GM23338 (cell line): ENCODE measurements around the gene DDRGK1. TPM values are rescaled to one million over a fixed set of nuclear protein-coding genes. Genes with fewer than 3 reads are reported as not detected.

Experiments
- ATAC-seq: fragments of 200-7000 bp; cut with Tn5 transposase; 3 replicates; pipeline ENCODE4 v1.9.1; 2020
- DNase-seq: peaks from one replicate; pipeline ENCODE4 v3.0.0-alpha.2; 2015; ENCODE audit warnings: low spot score
- H2AFZ ChIP-seq: fragments of 200-600 bp; sonication (generic); 2 replicates; pipeline ENCODE4 v1.8.0; 2016; ENCODE audit warnings: antibody characterized with exemption, mild to moderate bottlenecking, moderate library complexity
- H3F3A ChIP-seq: fragments of 200-600 bp; sonication (generic); replicated peaks from 2 replicates; pipeline ENCODE4 v1.8.0; 2017; ENCODE audit warnings: antibody characterized with exemption, mixed run types, low read depth
- H3K27ac ChIP-seq: fragments of 200-600 bp; sonication (generic); 2 replicates; pipeline ENCODE4 v1.6.1; 2016; ENCODE audit warnings: low read depth
- H3K27me3 ChIP-seq: fragments of 200-600 bp; sonication (generic); 2 replicates; pipeline ENCODE4 v1.8.0; 2016; ENCODE audit warnings: mild to moderate bottlenecking, mixed run types, moderate library complexity; ENCODE audit not compliant: insufficient read depth
- H3K36me3 ChIP-seq: fragments of 200-600 bp; sonication (generic); 2 replicates; pipeline ENCODE4 v1.8.0; 2016; ENCODE audit warnings: mild to moderate bottlenecking; ENCODE audit not compliant: insufficient read depth
- H3K4me1 ChIP-seq: fragments of 200-600 bp; sonication (generic); 2 replicates; pipeline ENCODE4 v1.8.0; 2016; ENCODE audit warnings: mild to moderate bottlenecking, moderate library complexity; ENCODE audit not compliant: insufficient read depth
- H3K4me2 ChIP-seq: fragments of 200-600 bp; sonication (generic); 2 replicates; pipeline ENCODE4 v1.7.1; 2017; ENCODE audit warnings: mixed run types
- H3K4me3 ChIP-seq: fragments of 200-600 bp; sonication (generic); 2 replicates; pipeline ENCODE4 v1.6.1; 2016; ENCODE audit warnings: mixed run types
- H3K79me2 ChIP-seq: fragments of 200-600 bp; sonication (generic); replicated peaks from 2 replicates; pipeline ENCODE4 v1.8.0; 2017; ENCODE audit warnings: mild to moderate bottlenecking; ENCODE audit not compliant: insufficient read depth
- H3K9me2 ChIP-seq: fragments of 200-600 bp; sonication (generic); 2 replicates; pipeline ENCODE4 v1.8.0; 2017; ENCODE audit not compliant: insufficient read depth
- H4K20me1 ChIP-seq: fragments of 200-600 bp; sonication (generic); replicated peaks from 2 replicates; pipeline ENCODE4 v1.8.0; 2017; ENCODE audit warnings: mild to moderate bottlenecking; ENCODE audit not compliant: insufficient read depth
- H3K27ac Mint-ChIP-seq: 2 replicates; pipeline ENCODE4 v1.8.0; 2020; ENCODE audit warnings: inconsistent platforms, mild to moderate bottlenecking, moderate library complexity, mixed read lengths
- H3K27me3 Mint-ChIP-seq: 3 replicates; pipeline ENCODE4 v1.8.0; 2022; ENCODE audit warnings: low read depth, mild to moderate bottlenecking, moderate library complexity, mixed read lengths, inconsistent platforms; ENCODE audit not compliant: insufficient read depth, poor library complexity
- H3K36me3 Mint-ChIP-seq: 3 replicates; pipeline ENCODE4 v1.8.0; 2021; ENCODE audit warnings: low read depth, mild to moderate bottlenecking, inconsistent platforms, moderate library complexity, mixed read lengths
- H3K4me1 Mint-ChIP-seq: 3 replicates; pipeline ENCODE4 v1.8.0; 2020; ENCODE audit warnings: mild to moderate bottlenecking, inconsistent platforms, mixed read lengths
- H3K4me3 Mint-ChIP-seq: 3 replicates; pipeline ENCODE4 v1.8.0; 2021; ENCODE audit warnings: moderate library complexity, mild to moderate bottlenecking, inconsistent platforms, mixed read lengths
- H3K9me3 Mint-ChIP-seq: 3 replicates; pipeline ENCODE4 v1.8.0; 2020; ENCODE audit warnings: moderate library complexity, mild to moderate bottlenecking, inconsistent platforms, mixed read lengths
- CREB1 ChIP-seq: fragments of 250-450 bp; sonication (Bioruptor Pico); IDR thresholded peaks from 2 replicates; pipeline ENCODE4 v1.5.0; 2020; ENCODE audit warnings: low read depth, mild to moderate bottlenecking, moderate library complexity
- CTCF ChIP-seq, 2 experiments: fragments of 200-600 bp in 1 of 2; sonication (generic) in 1 of 2; conservative IDR thresholded peaks; 2 replicates each; pipeline versions ENCODE4 v1.5.1 to v1.6.1; 2016 to 2017; ENCODE audit warnings: antibody characterized with exemption in 2 of 2, low read depth in 2 of 2, mild to moderate bottlenecking in 2 of 2, moderate library complexity in 1 of 2
- NANOG ChIP-seq: IDR thresholded peaks from 2 replicates; pipeline ENCODE4 v1.6.1; 2016; ENCODE audit warnings: antibody characterized with exemption, borderline replicate concordance
- POLR2AphosphoS5 ChIP-seq: IDR thresholded peaks from 2 replicates; pipeline ENCODE4 v1.6.1; 2016; ENCODE audit warnings: antibody characterized with exemption, low read depth
- ZNF114 ChIP-seq: fragments of 250-450 bp; sonication (Bioruptor Pico); IDR thresholded peaks from 2 replicates; pipeline ENCODE4 v1.5.0; 2020; ENCODE audit warnings: mild to moderate bottlenecking, moderate library complexity
- ZNF331 ChIP-seq: fragments of 250-450 bp; sonication (Bioruptor Pico); IDR thresholded peaks from 2 replicates; pipeline ENCODE4 v1.5.0; 2020; ENCODE audit warnings: low read depth, mild to moderate bottlenecking, moderate library complexity
- ZNF462 ChIP-seq: fragments of 250-450 bp; sonication (Bioruptor Pico); IDR thresholded peaks from 2 replicates; pipeline ENCODE4 v1.5.0; 2020; ENCODE audit warnings: mild to moderate bottlenecking, moderate library complexity
- polyA plus RNA-seq: library from polyadenylated mRNA; unstranded; fragments of >200 nt; fragmentation: Nextera tagmentation; extraction: Ambion mirVana; gene quantifications from 2 replicates; pipeline ENCODE4 v1.2.1, GENCODE V29; 2016
- total RNA-seq: library from RNA; depleted of rRNA; stranded (reverse); fragments of >200 nt; shearing (Covaris generic); gene quantifications from 2 replicates; pipeline ENCODE4 v1.2.3, GENCODE V29; 2014

Gene DDRGK1
- total and polyA plus RNA-seq, 2 experiments from 2014 or later, result 44.0 to 45.5 TPM

- TF ChIP-seq ZNF462 (CRISPR knock-in tag), result no peak
Observed at GRCh38 chr20:3199206-3199605, 5.3 kb downstream of the DDRGK1 start (continued).

GRCh38 chr20:3195590-3196237 is 8.8 kb downstream of the DDRGK1 start:
- Histone ChIP-seq H3K4me1 (no peaks in the 10 kb centered on the region), H2AFZ (no peak overlapping the region), H4K20me1 (no peaks in the 10 kb centered on the region; the same call in 1 of the 2 replicates), H3K4me3 (no peak overlapping the region), H3K27me3 (no peaks in the 10 kb centered on the region), H3K27ac (no peak overlapping the region), H3F3A (no peaks in the 10 kb centered on the region), H3K4me2 (no peak overlapping the region), H3K9me2 (no peaks in the 10 kb centered on the region), H3K36me3 (peaks cover 15% of the 10 kb centered on the region), H3K79me2 (no peaks in the 10 kb centered on the region)
- Mint-ChIP-seq H3K4me1 (peaks cover 4% of the 10 kb centered on the region), H3K9me3 (no peaks in the 10 kb centered on the region; the same call in 2 of the 3 replicates), H3K27me3 (peaks cover 13% of the 10 kb centered on the region), H3K27ac (no peak overlapping the region), H3K4me3 (no peak overlapping the region; the same call in 2 of the 3 replicates), H3K36me3 (peaks cover 73% of the 10 kb centered on the region)
- no peak for DNase-seq
- no peak for ATAC-seq
- TF ChIP-seq ZNF462 (CRISPR knock-in tag) (no peak), NANOG (no peak), CTCF (conservative IDR thresholded peaks at IDR 0.05; ENCODE audit: low read depth in 2 of 2) (no peak), ZNF114 (CRISPR knock-in tag) (no peak), CREB1 (CRISPR knock-in tag) (no peak), POLR2AphosphoS5 (no peak), ZNF331 (CRISPR knock-in tag) (no peak)
